ENCODE data around the gene RBM19. TPM values are rescaled to one million over a fixed set of nuclear protein-coding genes. Genes with fewer than 3 reads are reported as not detected.

Gene RBM19
- total and polyA plus RNA-seq, 2 donors (not counting 3 experiments of a cell fraction or from before 2014, with no cell fraction given): 13.2 to 34.4 TPM

DNA sequence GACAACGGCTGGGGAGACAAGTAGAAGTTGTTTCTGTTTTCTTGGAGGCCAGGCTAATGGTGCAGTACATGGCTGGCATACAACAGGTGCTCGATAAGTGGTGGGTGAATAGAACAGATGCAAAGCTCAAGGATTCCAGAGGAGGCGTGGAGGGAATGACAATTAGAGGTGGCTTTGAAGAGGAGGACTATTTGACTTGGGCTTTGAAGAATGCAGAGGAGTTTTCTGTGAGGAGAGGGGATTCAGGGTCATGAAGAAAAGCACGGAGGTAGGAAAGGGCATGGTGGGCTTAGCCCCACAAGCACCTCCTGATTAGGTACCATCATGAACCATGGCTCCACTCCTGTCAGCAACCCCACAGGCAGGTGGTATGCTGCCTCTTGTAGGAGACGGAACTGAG lies 142.3 kb downstream of the RBM19 start:
- Histone ChIP-seq H3K4me1 (ENCODE audit: control insufficient read depth, extremely low read depth, insufficient read depth, low read length) (no peaks in the 10 kb centered on the region), H3K4me3 (replicated peaks in 1 of 3; ENCODE audit: insufficient read depth in 1 of 3, low read depth in 1 of 3, low read length in 3 of 3) (no peak overlapping the region), H3K9me1 (replicated peaks; ENCODE audit: control insufficient read depth, extremely low read depth, insufficient read depth, low read length) (no peaks in the 10 kb centered on the region), H3K9me3 (replicated peaks; ENCODE audit: control insufficient read depth, insufficient read depth, low read length) (no peaks in the 10 kb centered on the region), H2AFZ (ENCODE audit: low read depth, low read length) (no peak overlapping the region), H3K9ac (replicated peaks; ENCODE audit: extremely low read depth, insufficient read depth, low read length) (no peak overlapping the region), H3K27me3 (ENCODE audit: control insufficient read depth in 2 of 2, insufficient read depth in 2 of 2, low read length in 2 of 2) (no peaks in the 10 kb centered on the region), H3K36me3 (ENCODE audit: control insufficient read depth in 2 of 2, extremely low read depth in 1 of 2, insufficient read depth in 2 of 2, low read length in 2 of 2) (no peaks in the 10 kb centered on the region), H3K27ac (ENCODE audit: insufficient read depth, low read depth, low read length) (no peak overlapping the region), H4K20me1 (replicated peaks; ENCODE audit: control insufficient read depth, extremely low read depth, insufficient read depth, low read length) (no peaks in the 10 kb centered on the region), H3K79me2 (ENCODE audit: control insufficient read depth, insufficient read depth, low read length) (no peaks in the 10 kb centered on the region), H3K4me2 (ENCODE audit: insufficient read depth, low read length) (no peak overlapping the region)
- BruUV-seq (replicated peaks): no TSS peak
- no peak for TF ChIP-seq EZH2 (IDR thresholded peaks at IDR 0.05; ENCODE audit: borderline replicate concordance, low read depth, low read length, severe bottlenecking)
- POLR2A ChIA-PET: no interaction called here
- no peak for DNase-seq (ENCODE audit: low read depth, low spot score)
- CTCF ChIA-PET: interaction anchor here (1.0 kb wide), 1 partner anchor 10 kb away, joined by 3 read pairs; no protein-coding TSS in a partner anchor
- no peak for FAIRE-seq
- dilution Hi-C loops (cut with MboI; ENCODE audit: extremely low pct_ligation_motif_present, low sequenced_read_pairs): no loop called here
- intact Hi-C loops (cut with micrococcal nuclease): no loop called here

DNA sequence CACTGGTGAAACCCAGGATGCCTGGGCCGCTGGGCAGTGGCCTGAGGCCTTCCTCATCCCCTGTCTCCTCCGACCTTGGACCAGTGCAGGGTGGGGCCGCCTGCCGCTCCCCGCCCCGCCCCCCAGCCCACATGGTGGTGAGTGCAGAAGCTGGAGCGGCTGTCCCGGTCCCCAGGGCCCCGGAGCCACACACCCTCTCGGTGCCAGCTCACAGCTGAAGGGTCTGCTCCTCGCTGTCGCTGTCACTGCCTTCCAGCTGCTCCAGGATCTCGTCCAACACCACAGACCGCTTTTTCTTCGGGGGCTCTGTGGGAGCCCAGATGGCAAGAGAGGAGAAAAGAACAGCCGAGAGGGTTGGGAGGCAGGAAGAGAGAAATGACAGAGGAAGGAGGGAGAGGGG lies 143.1 kb downstream of the RBM19 start:
- Histone ChIP-seq H3K9me3 (replicated peaks; ENCODE audit: control insufficient read depth, insufficient read depth, low read length) (no peaks in the 10 kb centered on the region), H3K9me1 (replicated peaks; ENCODE audit: control insufficient read depth, extremely low read depth, insufficient read depth, low read length) (no peaks in the 10 kb centered on the region), H3K36me3 (ENCODE audit: control insufficient read depth in 2 of 2, extremely low read depth in 1 of 2, insufficient read depth in 2 of 2, low read length in 2 of 2) (no peaks in the 10 kb centered on the region), H3K4me2 (ENCODE audit: insufficient read depth, low read length) (no peak overlapping the region), H2AFZ (ENCODE audit: low read depth, low read length) (no peak overlapping the region), H3K27me3 (ENCODE audit: control insufficient read depth in 2 of 2, insufficient read depth in 2 of 2, low read length in 2 of 2) (no peaks in the 10 kb centered on the region), H3K79me2 (ENCODE audit: control insufficient read depth, insufficient read depth, low read length) (no peaks in the 10 kb centered on the region), H3K4me3 (replicated peaks in 1 of 3; ENCODE audit: insufficient read depth in 1 of 3, low read depth in 1 of 3, low read length in 3 of 3) (no peak overlapping the region), H3K27ac (ENCODE audit: insufficient read depth, low read depth, low read length) (no peak overlapping the region), H4K20me1 (replicated peaks; ENCODE audit: control insufficient read depth, extremely low read depth, insufficient read depth, low read length) (no peaks in the 10 kb centered on the region), H3K4me1 (ENCODE audit: control insufficient read depth, extremely low read depth, insufficient read depth, low read length) (no peaks in the 10 kb centered on the region), H3K9ac (replicated peaks; ENCODE audit: extremely low read depth, insufficient read depth, low read length) (no peak overlapping the region)
- FAIRE-seq: no peak
- TF ChIP-seq GATA2 (IDR thresholded peaks at IDR 0.05; ENCODE audit: insufficient read depth, insufficient read length, low read depth, low read length): no peak
- no peak for TF ChIP-seq POLR2A (IDR thresholded peaks at IDR 0.05; ENCODE audit: low read depth, low read length)
- no peak for TF ChIP-seq JUN (IDR thresholded peaks at IDR 0.05; ENCODE audit: borderline replicate concordance, insufficient read depth, insufficient read length, low read depth)
- no peak for TF ChIP-seq POLR2AphosphoS5 (IDR thresholded peaks at IDR 0.05; ENCODE audit: insufficient read depth, low read depth, low read length)
- TF ChIP-seq, protein P1, sequence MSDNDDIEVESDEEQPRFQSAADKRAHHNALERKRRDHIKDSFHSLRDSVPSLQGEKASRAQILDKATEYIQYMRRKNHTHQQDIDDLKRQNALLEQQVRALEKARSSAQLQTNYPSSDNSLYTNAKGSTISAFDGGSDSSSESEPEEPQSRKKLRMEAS (IDR thresholded peaks at IDR 0.05; ENCODE audit: insufficient read depth, insufficient read length): no peak
- TF ChIP-seq FOS (IDR thresholded peaks at IDR 0.05; ENCODE audit: borderline replicate concordance, insufficient read depth, low read length): no peak
- no peak for TF ChIP-seq EZH2 (IDR thresholded peaks at IDR 0.05; ENCODE audit: borderline replicate concordance, low read depth, low read length, severe bottlenecking)
- dilution Hi-C loops (cut with MboI; ENCODE audit: extremely low pct_ligation_motif_present, low sequenced_read_pairs) (no loop called here), intact Hi-C loops (cut with micrococcal nuclease) (no loop called here)
- ChIA-PET CTCF (no interaction called here), POLR2A (interaction anchor here (0.5 kb wide), 1 partner anchor 148 kb away, joined by 3 read pairs; no protein-coding TSS in a partner anchor)
- no peak for DNase-seq (ENCODE audit: low read depth, low spot score)
- no TSS peak for BruUV-seq (replicated peaks)

All from endothelial cell of umbilical vein (primary cell).